Measurements from ENCODE around the gene CFAP73. TPM values are rescaled to one million over a fixed set of nuclear protein-coding genes. Genes with fewer than 3 reads are reported as not detected.

CFAP73 gene
- total and polyA plus RNA-seq, 2 of the 8 experiments (the other 6 are each of a cell fraction or from before 2014, with no cell fraction given): 0.45 to 0.56 TPM

- no peak overlapping the region for H3K14ac ChIP-seq (ENCODE audit: insufficient read length)
- H3K27ac ChIP-seq (ENCODE audit: low read depth, low read length): no peak overlapping the region
- FAIRE-seq (no peak), DNase-seq (ENCODE audit: low read depth in 1 of 2, low spot score in 2 of 2) (no peak)
- WGBS, 2 experiments (ENCODE audit: extremely low coverage in 1 of 2, insufficient coverage in 1 of 2, insufficient read length in 1 of 2, insufficient replicate concordance in 2 of 2, low coverage in 1 of 2, low lambda C conversion rate in 2 of 2, missing lambda C conversion rate in 1 of 2): 93% methylated on average over 20 of the region's 20 CpGs; no CpG with 5 or more reads in 1 of the 2 experiments
- no peak overlapping the region for H4K5ac ChIP-seq (ENCODE audit: insufficient read length, low read depth, low read length)
- no peak overlapping the region for H3K4me3 ChIP-seq (ENCODE audit: extremely low read depth in 1 of 4, insufficient read depth in 2 of 4, low read depth in 3 of 4, low read length in 4 of 4)
- H2BK5ac ChIP-seq (ENCODE audit: low read depth, low read length): no peak overlapping the region
- no peak overlapping the region for H4K8ac ChIP-seq (ENCODE audit: extremely low read depth, insufficient read depth, low read length)
- no peak overlapping the region for H3K4ac ChIP-seq (replicated peaks; ENCODE audit: insufficient read length, low read depth, low read length)
- H3K4me2 ChIP-seq (ENCODE audit: insufficient read depth in 1 of 2, low read depth in 2 of 2, low read length in 2 of 2): no peak overlapping the region
- H2AFZ ChIP-seq (ENCODE audit: low read length): no peak overlapping the region
- H3K27me3 ChIP-seq (replicated peaks in 1 of 4; ENCODE audit: control insufficient read depth in 3 of 4, extremely low read depth in 1 of 4, insufficient read depth in 3 of 4, low read length in 3 of 4): no peaks in the 10 kb centered on the region
- H3K23me2 ChIP-seq (ENCODE audit: low read depth, low read length): no peaks in the 10 kb centered on the region
- no peak overlapping the region for H3K23ac ChIP-seq (ENCODE audit: insufficient read length)
- no peak overlapping the region for H2BK120ac ChIP-seq (replicated peaks; ENCODE audit: low read depth, low read length)
- peaks cover 26 to 60% (median 52%) of the 10 kb centered on the region in 4 experiments for H3K36me3 ChIP-seq (ENCODE audit: control insufficient read depth in 2 of 4, insufficient read depth in 4 of 4, low read length in 3 of 4)
- H4K20me1 ChIP-seq (replicated peaks in 1 of 2; ENCODE audit: control insufficient read depth in 1 of 2, insufficient read depth in 2 of 2, low read length in 2 of 2): peaks cover 6 to 14% of the 10 kb centered on the region in 2 experiments
- no peaks in the 10 kb centered on the region for H3K79me1 ChIP-seq (ENCODE audit: low read depth, low read length)
- no peaks in the 10 kb centered on the region for H3K9me3 ChIP-seq (ENCODE audit: insufficient read depth in 2 of 2, low read depth in 1 of 2, low read length in 1 of 2)
- H4K91ac ChIP-seq (replicated peaks; ENCODE audit: insufficient read length, low read length): no peak overlapping the region
- H3K79me2 ChIP-seq (ENCODE audit: control insufficient read depth in 1 of 2, insufficient read depth in 2 of 2, low read length in 2 of 2): no peaks in the 10 kb centered on the region
- no peak overlapping the region for H2BK15ac ChIP-seq (ENCODE audit: low read length)
- H3K9ac ChIP-seq (replicated peaks in 1 of 4; ENCODE audit: extremely low read depth in 1 of 4, low read depth in 3 of 4, low read length in 3 of 4): no peak overlapping the region
- ChIA-PET CTCF (ENCODE audit: partially characterized antibody) (interaction anchor here (0.7 to 8.8 kb wide), 12 partner anchors 11 to 179 kb away, joined by 3 to 114 read pairs (median 4); partner anchors contain the start of gene RASAL1), POLR2A (ENCODE audit: partially characterized antibody) (interaction anchor here (0.5 to 4.7 kb wide), 4 partner anchors 9 to 15 kb away, joined by 3 to 28 read pairs (median 6); partner anchors contain the start of genes DDX54 and RITA1)
- H2BK12ac ChIP-seq (ENCODE audit: low read depth, low read length): no peak overlapping the region
- H3K56ac ChIP-seq (replicated peaks; ENCODE audit: insufficient read length, low read depth, low read length): no peak overlapping the region
- no peak overlapping the region for H2BK20ac ChIP-seq (ENCODE audit: low read length)
- no peak overlapping the region for H3K18ac ChIP-seq (ENCODE audit: extremely low read depth, low read length)
- H3K4me1 ChIP-seq (replicated peaks in 1 of 4; ENCODE audit: control insufficient read depth in 3 of 4, insufficient read depth in 4 of 4, low read length in 3 of 4): no peaks in the 10 kb centered on the region
- no peak overlapping the region for H2AK5ac ChIP-seq (ENCODE audit: low read depth, low read length)
- TF ChIP-seq YY1 (IDR thresholded peaks at IDR 0.05; ENCODE audit: low read depth, low read length) (no peak), HDAC2 (IDR thresholded peaks at IDR 0.05; ENCODE audit: borderline replicate concordance in 1 of 2, low read depth in 2 of 2, low read length in 2 of 2) (no peak), CHD2 (IDR thresholded peaks at IDR 0.05; ENCODE audit: low read length) (no peak), POU5F1 (IDR thresholded peaks at IDR 0.05; ENCODE audit: low read depth, low read length) (no peak), CTBP2 (IDR thresholded peaks at IDR 0.05; ENCODE audit: borderline replicate concordance, insufficient read depth, insufficient read length, low read length) (no peak), CTCF (IDR thresholded peaks at IDR 0.05; ENCODE audit: control extremely low read depth in 1 of 3, insufficient read depth in 1 of 3, low read depth in 1 of 3, low read length in 3 of 3) (no peak), MAFK (IDR thresholded peaks at IDR 0.05; ENCODE audit: low read depth, low read length) (no peak), EGR1 (IDR thresholded peaks at IDR 0.05; ENCODE audit: borderline replicate concordance, low read depth, low read length) (no peak), TAF7 (optimal IDR thresholded peaks at IDR 0.05; ENCODE audit: borderline replicate concordance, low read depth, low read length) (no peak), SUZ12 (IDR thresholded peaks at IDR 0.05; ENCODE audit: low read length) (no peak), SP4 (IDR thresholded peaks at IDR 0.05; ENCODE audit: low read length) (no peak), KDM1A (IDR thresholded peaks at IDR 0.05; ENCODE audit: borderline replicate concordance, low read length) (no peak)
These were observed 22.7 kb downstream of the CFAP73 start for GRCh38 chr12:113172185-113172584.

All from H1 (cell line).